ENCODE results near the gene NLGN4X.

NLGN4X gene

GRCh38 chrX:6074532-6074931 is 154.1 kb downstream of the NLGN4X start:
- Histone ChIP-seq H3K9me3 (ENCODE audit: insufficient read depth, low read length) (no peaks in the 10 kb centered on the region), H3K9me2 (replicated peaks; ENCODE audit: insufficient read depth, low read length) (no peaks in the 10 kb centered on the region), H3K9ac (ENCODE audit: low read length) (no peak overlapping the region), H3K36me3 (ENCODE audit: low read length) (no peaks in the 10 kb centered on the region), H3K79me2 (ENCODE audit: insufficient read depth, low read length) (no peaks in the 10 kb centered on the region), H3K4me3 (ENCODE audit: insufficient read depth, low read length, poor library complexity, severe bottlenecking) (no peak overlapping the region), H4K20me1 (ENCODE audit: low read depth, low read length) (no peaks in the 10 kb centered on the region), H3F3A (ENCODE audit: insufficient read depth) (no peaks in the 10 kb centered on the region), H2AFZ (ENCODE audit: low read depth, low read length, severe bottlenecking) (no peak overlapping the region), H3K27ac (ENCODE audit: low read depth, low read length) (no peak overlapping the region), H3K4me2 (ENCODE audit: low read depth, low read length, poor library complexity, severe bottlenecking) (no peak overlapping the region), H3K27me3 (ENCODE audit: low read length) (no peaks in the 10 kb centered on the region)
- no peak for TF ChIP-seq EZH2phosphoT487 (conservative IDR thresholded peaks at IDR 0.05; ENCODE audit: low read length)
- TF ChIP-seq, protein P1, sequence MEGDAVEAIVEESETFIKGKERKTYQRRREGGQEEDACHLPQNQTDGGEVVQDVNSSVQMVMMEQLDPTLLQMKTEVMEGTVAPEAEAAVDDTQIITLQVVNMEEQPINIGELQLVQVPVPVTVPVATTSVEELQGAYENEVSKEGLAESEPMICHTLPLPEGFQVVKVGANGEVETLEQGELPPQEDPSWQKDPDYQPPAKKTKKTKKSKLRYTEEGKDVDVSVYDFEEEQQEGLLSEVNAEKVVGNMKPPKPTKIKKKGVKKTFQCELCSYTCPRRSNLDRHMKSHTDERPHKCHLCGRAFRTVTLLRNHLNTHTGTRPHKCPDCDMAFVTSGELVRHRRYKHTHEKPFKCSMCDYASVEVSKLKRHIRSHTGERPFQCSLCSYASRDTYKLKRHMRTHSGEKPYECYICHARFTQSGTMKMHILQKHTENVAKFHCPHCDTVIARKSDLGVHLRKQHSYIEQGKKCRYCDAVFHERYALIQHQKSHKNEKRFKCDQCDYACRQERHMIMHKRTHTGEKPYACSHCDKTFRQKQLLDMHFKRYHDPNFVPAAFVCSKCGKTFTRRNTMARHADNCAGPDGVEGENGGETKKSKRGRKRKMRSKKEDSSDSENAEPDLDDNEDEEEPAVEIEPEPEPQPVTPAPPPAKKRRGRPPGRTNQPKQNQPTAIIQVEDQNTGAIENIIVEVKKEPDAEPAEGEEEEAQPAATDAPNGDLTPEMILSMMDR (IDR thresholded peaks at IDR 0.05; ENCODE audit: insufficient read depth, low read length, poor library complexity, severe bottlenecking): no peak

DNA sequence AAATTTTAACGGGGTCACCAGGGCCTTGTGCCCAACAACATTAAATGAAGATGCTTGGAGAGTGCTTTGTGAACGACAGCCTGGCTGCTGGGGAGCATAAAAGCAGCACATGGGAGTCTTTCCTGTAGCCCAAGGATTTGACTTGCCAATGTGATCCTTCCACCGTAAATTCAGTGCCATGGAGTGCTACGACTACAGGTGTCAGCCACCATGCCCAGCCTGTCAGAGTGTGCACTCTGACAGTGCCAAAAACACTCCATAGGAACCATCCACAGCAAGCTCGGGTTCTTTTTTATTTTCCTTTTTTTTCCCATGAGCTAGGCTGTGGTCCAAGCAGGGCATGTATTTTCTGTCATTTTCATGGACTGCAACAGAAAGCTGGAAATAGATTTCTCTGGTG is 156.9 kb downstream of the NLGN4X start:
- Histone ChIP-seq H4K20me1 (ENCODE audit: low read depth, low read length) (no peaks in the 10 kb centered on the region), H3K79me2 (ENCODE audit: insufficient read depth, low read length) (no peaks in the 10 kb centered on the region), H3K9me2 (replicated peaks; ENCODE audit: insufficient read depth, low read length) (no peaks in the 10 kb centered on the region), H2AFZ (ENCODE audit: low read depth, low read length, severe bottlenecking) (no peak overlapping the region), H3K27me3 (ENCODE audit: low read length) (no peaks in the 10 kb centered on the region), H3K9ac (ENCODE audit: low read length) (no peak overlapping the region), H3K4me2 (ENCODE audit: low read depth, low read length, poor library complexity, severe bottlenecking) (no peak overlapping the region), H3K27ac (ENCODE audit: low read depth, low read length) (no peak overlapping the region), H3K9me3 (ENCODE audit: insufficient read depth, low read length) (no peaks in the 10 kb centered on the region), H3K36me3 (ENCODE audit: low read length) (no peaks in the 10 kb centered on the region), H3K4me3 (ENCODE audit: insufficient read depth, low read length, poor library complexity, severe bottlenecking) (no peak overlapping the region), H3F3A (ENCODE audit: insufficient read depth) (no peaks in the 10 kb centered on the region)
- TF ChIP-seq EZH2phosphoT487 (conservative IDR thresholded peaks at IDR 0.05; ENCODE audit: low read length): no peak
- TF ChIP-seq, protein P1 (IDR thresholded peaks at IDR 0.05; ENCODE audit: insufficient read depth, low read length, poor library complexity, severe bottlenecking): no peak

DNA sequence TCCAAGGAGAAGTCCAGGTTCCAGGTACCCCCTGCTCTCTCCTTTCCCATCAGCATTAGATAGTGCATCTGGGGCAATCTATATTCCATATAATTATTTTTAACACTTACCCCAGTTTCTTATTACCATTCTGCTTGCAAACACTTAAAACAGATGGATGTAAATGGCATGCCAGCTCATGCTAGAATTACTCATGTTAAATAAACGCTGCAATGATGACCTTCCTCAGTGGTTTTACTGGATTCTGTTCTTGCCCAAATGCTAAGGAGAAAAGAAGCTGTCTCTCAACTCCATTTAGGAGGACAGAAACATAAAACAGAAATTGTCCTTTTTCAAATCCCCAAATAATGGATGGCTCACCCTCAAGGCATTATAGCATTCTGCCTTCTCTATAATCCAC is 161.1 kb downstream of the NLGN4X start:
- H3K36me3 ChIP-seq (ENCODE audit: low read length): no peaks in the 10 kb centered on the region
- no peak overlapping the region for H3K4me3 ChIP-seq (ENCODE audit: insufficient read depth, low read length, poor library complexity, severe bottlenecking)
- no peaks in the 10 kb centered on the region for H3F3A ChIP-seq (ENCODE audit: insufficient read depth)
- no peaks in the 10 kb centered on the region for H3K9me3 ChIP-seq (ENCODE audit: insufficient read depth, low read length)
- H3K9ac ChIP-seq (ENCODE audit: low read length): no peak overlapping the region
- no peaks in the 10 kb centered on the region for H3K27me3 ChIP-seq (ENCODE audit: low read length)
- H3K79me2 ChIP-seq (ENCODE audit: insufficient read depth, low read length): no peaks in the 10 kb centered on the region
- TF ChIP-seq, protein P1 (IDR thresholded peaks at IDR 0.05; ENCODE audit: insufficient read depth, low read length, poor library complexity, severe bottlenecking): no peak
- TF ChIP-seq EZH2phosphoT487 (conservative IDR thresholded peaks at IDR 0.05; ENCODE audit: low read length): no peak
- no peak overlapping the region for H3K27ac ChIP-seq (ENCODE audit: low read depth, low read length)
- no peaks in the 10 kb centered on the region for H3K9me2 ChIP-seq (replicated peaks; ENCODE audit: insufficient read depth, low read length)
- no peaks in the 10 kb centered on the region for H4K20me1 ChIP-seq (ENCODE audit: low read depth, low read length)
- H2AFZ ChIP-seq (ENCODE audit: low read depth, low read length, severe bottlenecking): no peak overlapping the region
- no peak overlapping the region for H3K4me2 ChIP-seq (ENCODE audit: low read depth, low read length, poor library complexity, severe bottlenecking)

Measured in SU-DHL-6 (cell line).